ENCODE data around the gene FAM83G.

- TF ChIP-seq CTCF (IDR thresholded peaks at IDR 0.05) (no peak), POLR2A (IDR thresholded peaks at IDR 0.05) (no peak)
Measured at GRCh38 chr17:18968345-18968744, 36.2 kb downstream of the FAM83G start.
